Endodermal cell (in vitro differentiated cells): ENCODE measurements around the gene RNF123. TPM values are rescaled to one million over a fixed set of nuclear protein-coding genes. Genes with fewer than 3 reads are reported as not detected.

Experiments
- DNase-seq: peaks from one replicate; pipeline ENCODE4 v3.0.0-alpha.2; 2017
- H3K27ac ChIP-seq: 2 replicates; pipeline ENCODE4 v1.5.1; 2013; ENCODE audit warnings: mild to moderate bottlenecking, low read depth, low read length, moderate library complexity
- H3K27me3 ChIP-seq: 2 replicates; pipeline ENCODE4 v1.6.1; 2013; ENCODE audit warnings: mild to moderate bottlenecking, low read length, moderate library complexity; ENCODE audit not compliant: insufficient read depth, control insufficient read depth, poor library complexity, severe bottlenecking
- H3K36me3 ChIP-seq: 2 replicates; pipeline ENCODE4 v1.7.0; 2013; ENCODE audit warnings: mild to moderate bottlenecking, low read length, moderate library complexity; ENCODE audit not compliant: control insufficient read depth, insufficient read depth
- H3K4me1 ChIP-seq: one replicate; pipeline ENCODE4 v1.7.0; 2013; ENCODE audit warnings: low read length; ENCODE audit not compliant: control insufficient read depth, insufficient read depth
- H3K4me3 ChIP-seq: 2 replicates; pipeline ENCODE4 v1.5.1; 2013; ENCODE audit warnings: mild to moderate bottlenecking, low read length, moderate library complexity
- H3K9ac ChIP-seq: 2 replicates; pipeline ENCODE4 v1.6.1; 2013; ENCODE audit warnings: mild to moderate bottlenecking, low read length, moderate library complexity; ENCODE audit not compliant: poor library complexity, severe bottlenecking; ENCODE audit errors: extremely low read depth
- H3K9me3 ChIP-seq: 2 replicates; pipeline ENCODE4 v1.6.1; 2013; ENCODE audit warnings: mild to moderate bottlenecking, low read length, moderate library complexity; ENCODE audit not compliant: control insufficient read depth
- H3K27ac Mint-ChIP-seq: 2 replicates; pipeline ENCODE4 v1.8.0; 2020; ENCODE audit warnings: mixed read lengths
- H3K27me3 Mint-ChIP-seq: 2 replicates; pipeline ENCODE4 v1.8.0; 2021; ENCODE audit warnings: mild to moderate bottlenecking, mixed read lengths; ENCODE audit not compliant: insufficient read depth
- H3K36me3 Mint-ChIP-seq: 2 replicates; pipeline ENCODE4 v1.8.0; 2020; ENCODE audit warnings: low read depth, mixed read lengths
- H3K4me1 Mint-ChIP-seq: 2 replicates; pipeline ENCODE4 v1.8.0; 2020; ENCODE audit warnings: mixed read lengths
- H3K4me3 Mint-ChIP-seq: 2 replicates; pipeline ENCODE4 v1.8.0; 2020; ENCODE audit warnings: mild to moderate bottlenecking, moderate library complexity, mixed read lengths
- H3K9me3 Mint-ChIP-seq: 2 replicates; pipeline ENCODE4 v1.8.0; 2020; ENCODE audit warnings: mild to moderate bottlenecking, mixed read lengths
- CTCF ChIP-seq: fragments of 200-600 bp; sonication (generic); conservative IDR thresholded peaks from 2 replicates; pipeline ENCODE4 v1.5.0; 2021; ENCODE audit warnings: antibody characterized with exemption, mild to moderate bottlenecking
- WGBS, 2 experiments: methylation state at CpG; one replicate each; pipeline versions ENCODE4 v1.1.5 to v1.1.7; 2013; ENCODE audit warnings: missing lambda C conversion rate in 2 of 2, mixed read lengths in 1 of 2; ENCODE audit not compliant: insufficient coverage in 1 of 2, insufficient read length in 1 of 2; 5-methylcytosine and 5-hydroxymethylcytosine counted together
- total RNA-seq, 2 donors: library from RNA; stranded (reverse); fragmentation: NEBNext Ultra II Directional in 1 of 2; extraction: Animal tissue kit (Norgen Biotek cat#: 25700) in 1 of 2; gene quantifications; 2 replicates in 1 of 2; 3 replicates in 1 of 2; pipeline ENCODE4 v1.2.1, GENCODE V29; 2021

Gene RNF123
- total RNA-seq, 2 donors from 2014 or later, result 47.3 to 47.6 TPM

- H3K4me1 ChIP-seq, result no peaks in the 10 kb centered on the region
- H3K9me3 ChIP-seq, result no peaks in the 10 kb centered on the region
- H3K9ac ChIP-seq, result no peak overlapping the region
- no peak for DNase-seq
- no peaks in the 10 kb centered on the region for H3K9me3 Mint-ChIP-seq
- H3K27me3 Mint-ChIP-seq, result no peaks in the 10 kb centered on the region
- no peak overlapping the region for H3K27ac ChIP-seq
- H3K36me3 Mint-ChIP-seq, result no peaks in the 10 kb centered on the region
- no peak overlapping the region for H3K27ac Mint-ChIP-seq
- no peaks in the 10 kb centered on the region for H3K4me1 Mint-ChIP-seq
- H3K27me3 ChIP-seq, result no peaks in the 10 kb centered on the region
- no peaks in the 10 kb centered on the region for H3K36me3 ChIP-seq
- H3K4me3 ChIP-seq, result no peak overlapping the region
- no peak overlapping the region for H3K4me3 Mint-ChIP-seq
- TF ChIP-seq CTCF, result no peak
- WGBS, 2 experiments, result 89 to 90% methylated on average over 7 to 9 of the region's 9 CpGs
Observed at GRCh38 chr3:49642708-49643145, 46.6 kb upstream of the RNF123 start.

GRCh38 chr3:49644684-49645083 is 44.7 kb upstream of the RNF123 start:
- Histone ChIP-seq H3K36me3 (no peaks in the 10 kb centered on the region), H3K9me3 (no peaks in the 10 kb centered on the region), H3K27me3 (no peaks in the 10 kb centered on the region), H3K9ac (no peak overlapping the region), H3K27ac (no peak overlapping the region), H3K4me1 (no peaks in the 10 kb centered on the region), H3K4me3 (no peak overlapping the region)
- H3K4me3 Mint-ChIP-seq, result no peak overlapping the region
- no peaks in the 10 kb centered on the region for H3K9me3 Mint-ChIP-seq
- H3K27ac Mint-ChIP-seq, result no peak overlapping the region
- no peaks in the 10 kb centered on the region for H3K36me3 Mint-ChIP-seq
- no peaks in the 10 kb centered on the region for H3K4me1 Mint-ChIP-seq
- TF ChIP-seq CTCF, result no peak
- WGBS, 2 experiments, result 84 to 92% methylated on average over 7 to 8 of the region's 8 CpGs
- DNase-seq, result no peak
- H3K27me3 Mint-ChIP-seq, result no peaks in the 10 kb centered on the region

GRCh38 chr3:49646236-49646635 is 43.1 kb upstream of the RNF123 start:
- H3K4me1 ChIP-seq, result no peaks in the 10 kb centered on the region
- H3K27me3 ChIP-seq, result no peaks in the 10 kb centered on the region
- H3K9me3 Mint-ChIP-seq, result no peaks in the 10 kb centered on the region
- no peak overlapping the region for H3K4me3 ChIP-seq
- H3K36me3 ChIP-seq, result no peaks in the 10 kb centered on the region
- 91 to 92% methylated on average over 1 to 3 of the region's 3 CpGs for WGBS, 2 experiments
- TF ChIP-seq CTCF, result no peak
- H3K27ac Mint-ChIP-seq, result no peak overlapping the region
- DNase-seq, result no peak
- H3K27ac ChIP-seq, result no peak overlapping the region
- no peaks in the 10 kb centered on the region for H3K36me3 Mint-ChIP-seq
- no peaks in the 10 kb centered on the region for H3K9me3 ChIP-seq
- H3K27me3 Mint-ChIP-seq, result no peaks in the 10 kb centered on the region
- no peaks in the 10 kb centered on the region for H3K4me1 Mint-ChIP-seq
- no peak overlapping the region for H3K4me3 Mint-ChIP-seq
- H3K9ac ChIP-seq, result no peak overlapping the region
